Measurements from ENCODE around the gene MRPL10. TPM values are rescaled to one million over a fixed set of nuclear protein-coding genes. Genes with fewer than 3 reads are reported as not detected.

The MRPL10 gene
- total RNA-seq, 1 experiment from 2014 or later: 70.2 TPM

- peaks cover 4% of the 10 kb centered on the region for H3K36me3 Mint-ChIP-seq (ENCODE audit: insufficient read depth, unreplicated experiment)
- TF ChIP-seq CTCF (IDR thresholded peaks at IDR 0.05; ENCODE audit: unreplicated experiment): no peak
- peaks cover 95% of the 10 kb centered on the region for H3K27me3 Mint-ChIP-seq (ENCODE audit: unreplicated experiment)
- no peaks in the 10 kb centered on the region for H3K9me3 Mint-ChIP-seq (ENCODE audit: low read depth, unreplicated experiment)
- BruUV-seq (replicated peaks): no TSS peak
- H3K4me3 Mint-ChIP-seq (ENCODE audit: low read depth, unreplicated experiment): no peak overlapping the region
- no peak for DNase-seq
- CTCF ChIA-PET: interaction anchor here (0.5 to 0.7 kb wide), 2 partner anchors 16 to 171 kb away, joined by 4 to 6 read pairs; no protein-coding TSS in a partner anchor
- H3K4me1 Mint-ChIP-seq (ENCODE audit: low read depth, unreplicated experiment): peaks cover 6% of the 10 kb centered on the region
- intact Hi-C loops (cut with micrococcal nuclease; ENCODE audit: unreplicated experiment): no loop called here
- no peak overlapping the region for H3K27ac Mint-ChIP-seq (ENCODE audit: unreplicated experiment)
Measured at GRCh38 chr17:47873200-47874090, 42.1 kb upstream of the MRPL10 start.

- CTCF ChIA-PET: interaction anchor here (0.5 to 1.2 kb wide), 3 partner anchors 11 to 170 kb away, joined by 3 to 6 read pairs (median 4); no protein-coding TSS in a partner anchor
- Mint-ChIP-seq H3K27me3 (ENCODE audit: unreplicated experiment) (peaks cover 95% of the 10 kb centered on the region), H3K9me3 (ENCODE audit: low read depth, unreplicated experiment) (no peaks in the 10 kb centered on the region), H3K4me3 (ENCODE audit: low read depth, unreplicated experiment) (no peak overlapping the region), H3K4me1 (ENCODE audit: low read depth, unreplicated experiment) (no peaks in the 10 kb centered on the region), H3K36me3 (ENCODE audit: insufficient read depth, unreplicated experiment) (no peaks in the 10 kb centered on the region), H3K27ac (ENCODE audit: unreplicated experiment) (no peak overlapping the region)
- TF ChIP-seq CTCF (IDR thresholded peaks at IDR 0.05; ENCODE audit: unreplicated experiment): no peak
- no TSS peak for BruUV-seq (replicated peaks)
- intact Hi-C loops (cut with micrococcal nuclease; ENCODE audit: unreplicated experiment): no loop called here
- no peak for DNase-seq
Measured at GRCh38 chr17:47872651-47873161, 41.4 kb upstream of the MRPL10 start.

- Mint-ChIP-seq H3K4me3 (ENCODE audit: low read depth, unreplicated experiment) (no peak overlapping the region), H3K36me3 (ENCODE audit: insufficient read depth, unreplicated experiment) (no peaks in the 10 kb centered on the region), H3K27ac (ENCODE audit: unreplicated experiment) (no peak overlapping the region), H3K27me3 (ENCODE audit: unreplicated experiment) (peaks cover 95% of the 10 kb centered on the region), H3K4me1 (ENCODE audit: low read depth, unreplicated experiment) (no peaks in the 10 kb centered on the region), H3K9me3 (ENCODE audit: low read depth, unreplicated experiment) (no peaks in the 10 kb centered on the region)
- CTCF ChIA-PET: interaction anchor here (0.7 to 1.2 kb wide), 2 partner anchors 12 to 13 kb away, joined by 3 read pairs; no protein-coding TSS in a partner anchor
- no peak for DNase-seq
- TF ChIP-seq CTCF (IDR thresholded peaks at IDR 0.05; ENCODE audit: unreplicated experiment): no peak
- intact Hi-C loops (cut with micrococcal nuclease; ENCODE audit: unreplicated experiment): no loop called here
- no TSS peak for BruUV-seq (replicated peaks)
Measured at GRCh38 chr17:47872019-47872650, 40.8 kb upstream of the MRPL10 start.

GRCh38 chr17:47871048-47871447, 39.7 kb upstream of the MRPL10 start:
- Mint-ChIP-seq H3K4me1 (ENCODE audit: low read depth, unreplicated experiment) (no peaks in the 10 kb centered on the region), H3K27ac (ENCODE audit: unreplicated experiment) (no peak overlapping the region), H3K36me3 (ENCODE audit: insufficient read depth, unreplicated experiment) (no peaks in the 10 kb centered on the region), H3K4me3 (ENCODE audit: low read depth, unreplicated experiment) (no peak overlapping the region), H3K27me3 (ENCODE audit: unreplicated experiment) (peaks cover 100% of the 10 kb centered on the region), H3K9me3 (ENCODE audit: low read depth, unreplicated experiment) (no peaks in the 10 kb centered on the region)
- TF ChIP-seq CTCF (IDR thresholded peaks at IDR 0.05; ENCODE audit: unreplicated experiment): no peak
- CTCF ChIA-PET: interaction anchor here (1.0 to 1.1 kb wide), 2 partner anchors 11 to 26 kb away, joined by 3 read pairs; no protein-coding TSS in a partner anchor
- DNase-seq: no peak
- no TSS peak for BruUV-seq (replicated peaks)
- intact Hi-C loops (cut with micrococcal nuclease; ENCODE audit: unreplicated experiment): no loop called here

All from Calu3 (cell line).